Gastroesophageal sphincter (tissue), 4 donors: ENCODE measurements around the gene CHRNA3. TPM values are rescaled to one million over a fixed set of nuclear protein-coding genes. Genes with fewer than 3 reads are reported as not detected.
A peak's percentile ranks its signal among the peaks of the same experiment; 100 is the strongest.

Source experiments
- ATAC-seq: fragments of 150-250 bp; one replicate; pipeline ENCODE4 v1.9.1; 2016; ENCODE audit warnings: mild to moderate bottlenecking, moderate library complexity
- H3K27ac ChIP-seq, 4 donors: fragments of 200-600 bp; sonication (generic) in 3 of 4; 1 replicate in 3 of 4; 2 replicates in 1 of 4; pipeline ENCODE4 v1.5.1; 2016 to 2019
- H3K27me3 ChIP-seq: fragments of 200-600 bp; sonication (generic); one replicate; pipeline ENCODE4 v1.5.1; 2019
- H3K36me3 ChIP-seq, 2 donors: fragments of 200-600 bp; sonication (generic); one replicate each; pipeline ENCODE4 v1.5.1; 2019; ENCODE audit warnings: control low read depth in 1 of 2
- H3K4me1 ChIP-seq, 3 donors: fragments of 200-600 bp; sonication (generic); 1 replicate in 2 of 3; 2 replicates in 1 of 3; pipeline ENCODE4 v1.5.1; 2016 to 2019; ENCODE audit warnings: control low read depth in 2 of 3
- H3K4me3 ChIP-seq, 2 donors: fragments of 200-600 bp; sonication (generic); one replicate each; pipeline ENCODE4 v1.5.1; 2019; ENCODE audit warnings: mild to moderate bottlenecking in 1 of 2, moderate library complexity in 1 of 2
- H3K9me3 ChIP-seq, 3 donors: fragments of 200-600 bp; sonication (generic); one replicate each; pipeline ENCODE4 v1.5.1; 2017 to 2019; ENCODE audit warnings: control low read depth in 2 of 3
- EP300 ChIP-seq: sonication (generic); formaldehyde crosslinking; IDR thresholded peaks from one replicate; pipeline ENCODE4 v1.6.1; 2017; ENCODE audit warnings: antibody characterized with exemption, mild to moderate bottlenecking
- POLR2A ChIP-seq, 2 donors: fragments of 450-650 bp; IDR thresholded peaks; one replicate each; pipeline ENCODE4 v1.6.1; 2017; ENCODE audit warnings: antibody characterized with exemption in 2 of 2, mild to moderate bottlenecking in 2 of 2, moderate library complexity in 1 of 2
- POLR2AphosphoS5 ChIP-seq: sonication (generic); formaldehyde crosslinking; IDR thresholded peaks from one replicate; pipeline ENCODE4 v1.6.1; 2017; ENCODE audit warnings: antibody characterized with exemption
- WGBS, 2 donors: methylation state at CpG; one replicate each; pipeline ENCODE4 v1.1.5; 2018; ENCODE audit warnings: low coverage in 1 of 2; 5-methylcytosine and 5-hydroxymethylcytosine counted together
- total RNA-seq, 4 donors: library from RNA; depleted of rRNA; stranded (reverse); fragments of >200 nt; gene quantifications; one replicate each; pipeline ENCODE4 v1.1.0, GENCODE V29; 2016
- TF ChIP-seq, protein P1 (sequence below), 4 experiments: fragments of 200-600 bp in 2 of 4; fragments of 450-650 bp in 2 of 4; sonication (generic) in 1 of 4; IDR thresholded peaks; one replicate each; pipeline ENCODE4 v1.5.1; 2017 to 2019; ENCODE audit warnings: antibody characterized with exemption in 4 of 4, mild to moderate bottlenecking in 2 of 4, moderate library complexity in 2 of 4

Gene CHRNA3
- total RNA-seq, 4 donors from 2014 or later, result 1.1 to 3.1 (median 1.1) TPM; not detected in 1

DNA sequence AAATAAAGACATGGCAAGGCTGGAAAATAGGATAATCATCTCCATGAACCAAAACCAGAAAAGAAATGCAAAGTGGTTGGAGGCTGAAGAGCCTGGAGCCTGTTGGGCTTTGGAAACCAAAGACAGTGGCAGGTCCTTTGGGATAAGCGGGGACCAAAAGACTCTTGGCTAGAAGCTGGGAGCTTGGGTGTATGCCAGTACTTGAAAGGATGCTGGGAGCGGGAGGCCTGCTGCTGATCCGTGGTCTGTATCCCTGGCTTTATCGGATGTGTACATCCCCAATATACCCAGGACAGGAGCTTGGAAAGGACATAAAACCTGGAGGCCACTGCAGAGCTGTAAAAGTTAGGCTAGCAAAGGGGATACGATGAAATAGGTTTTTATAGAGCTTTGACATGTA, 21.5 kb upstream of the CHRNA3 start:
- no peak for ATAC-seq

DNA sequence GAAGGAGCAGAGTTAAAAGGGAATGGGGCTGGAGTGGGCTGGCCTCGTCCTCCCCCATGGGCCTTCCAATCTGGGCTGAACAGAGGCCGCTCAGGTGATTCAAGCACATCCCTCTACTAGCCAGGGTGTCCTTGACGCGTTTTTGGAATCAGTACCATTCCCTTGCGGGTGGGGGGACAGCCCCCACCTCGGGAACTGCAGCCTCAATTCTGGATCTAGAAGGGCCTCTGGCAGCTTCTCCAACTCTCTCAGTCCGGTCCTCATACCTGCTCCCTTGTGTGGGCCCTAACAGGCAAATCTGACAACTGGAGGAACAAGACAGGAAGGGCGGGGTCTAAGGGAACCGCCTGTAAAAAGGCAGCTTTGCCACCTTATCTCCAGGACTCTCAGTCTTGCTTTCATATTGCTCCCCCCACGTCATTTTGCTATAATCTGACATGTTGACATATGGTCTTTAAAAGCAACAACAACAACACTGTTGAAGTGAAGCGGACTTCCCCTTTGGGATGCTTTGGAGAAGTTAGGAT, 21.0 kb upstream of the CHRNA3 start:
- peaks cover 0 to 14% (median 8%) of the 10 kb centered on the region in 3 donors for H3K4me1 ChIP-seq
- ATAC-seq, result no peak
- no peak for TF ChIP-seq EP300
- no peak for TF ChIP-seq POLR2A (IDR thresholded peaks at IDR 0.05)
- no peak for TF ChIP-seq POLR2AphosphoS5
- TF ChIP-seq, protein P1, sequence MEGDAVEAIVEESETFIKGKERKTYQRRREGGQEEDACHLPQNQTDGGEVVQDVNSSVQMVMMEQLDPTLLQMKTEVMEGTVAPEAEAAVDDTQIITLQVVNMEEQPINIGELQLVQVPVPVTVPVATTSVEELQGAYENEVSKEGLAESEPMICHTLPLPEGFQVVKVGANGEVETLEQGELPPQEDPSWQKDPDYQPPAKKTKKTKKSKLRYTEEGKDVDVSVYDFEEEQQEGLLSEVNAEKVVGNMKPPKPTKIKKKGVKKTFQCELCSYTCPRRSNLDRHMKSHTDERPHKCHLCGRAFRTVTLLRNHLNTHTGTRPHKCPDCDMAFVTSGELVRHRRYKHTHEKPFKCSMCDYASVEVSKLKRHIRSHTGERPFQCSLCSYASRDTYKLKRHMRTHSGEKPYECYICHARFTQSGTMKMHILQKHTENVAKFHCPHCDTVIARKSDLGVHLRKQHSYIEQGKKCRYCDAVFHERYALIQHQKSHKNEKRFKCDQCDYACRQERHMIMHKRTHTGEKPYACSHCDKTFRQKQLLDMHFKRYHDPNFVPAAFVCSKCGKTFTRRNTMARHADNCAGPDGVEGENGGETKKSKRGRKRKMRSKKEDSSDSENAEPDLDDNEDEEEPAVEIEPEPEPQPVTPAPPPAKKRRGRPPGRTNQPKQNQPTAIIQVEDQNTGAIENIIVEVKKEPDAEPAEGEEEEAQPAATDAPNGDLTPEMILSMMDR (IDR thresholded peaks at IDR 0.05), result no peak
- H3K36me3 ChIP-seq, result no peaks in the 10 kb centered on the region
- peaks cover 23% of the 10 kb centered on the region for H3K27me3 ChIP-seq
- H3K4me3 ChIP-seq, result no peak overlapping the region
- 73 to 89% methylated on average over 3 to 6 of the region's 11 CpGs for WGBS, 2 donors
- no peak overlapping the region for H3K27ac ChIP-seq
- H3K9me3 ChIP-seq, result no peaks in the 10 kb centered on the region

More for the DNA sequence above, 21.5 kb upstream of the CHRNA3 start:
- H3K9me3 ChIP-seq, result no peaks in the 10 kb centered on the region
- no peak overlapping the region for H3K4me3 ChIP-seq
- no peak overlapping the region for H3K27ac ChIP-seq
- no peak for TF ChIP-seq POLR2AphosphoS5
- peaks cover 23% of the 10 kb centered on the region for H3K27me3 ChIP-seq
- peaks cover 0 to 14% (median 8%) of the 10 kb centered on the region in 3 donors for H3K4me1 ChIP-seq
- 69 to 78% methylated on average over 4 to 5 of the region's 5 CpGs for WGBS, 2 donors
- H3K36me3 ChIP-seq, result no peaks in the 10 kb centered on the region

DNA sequence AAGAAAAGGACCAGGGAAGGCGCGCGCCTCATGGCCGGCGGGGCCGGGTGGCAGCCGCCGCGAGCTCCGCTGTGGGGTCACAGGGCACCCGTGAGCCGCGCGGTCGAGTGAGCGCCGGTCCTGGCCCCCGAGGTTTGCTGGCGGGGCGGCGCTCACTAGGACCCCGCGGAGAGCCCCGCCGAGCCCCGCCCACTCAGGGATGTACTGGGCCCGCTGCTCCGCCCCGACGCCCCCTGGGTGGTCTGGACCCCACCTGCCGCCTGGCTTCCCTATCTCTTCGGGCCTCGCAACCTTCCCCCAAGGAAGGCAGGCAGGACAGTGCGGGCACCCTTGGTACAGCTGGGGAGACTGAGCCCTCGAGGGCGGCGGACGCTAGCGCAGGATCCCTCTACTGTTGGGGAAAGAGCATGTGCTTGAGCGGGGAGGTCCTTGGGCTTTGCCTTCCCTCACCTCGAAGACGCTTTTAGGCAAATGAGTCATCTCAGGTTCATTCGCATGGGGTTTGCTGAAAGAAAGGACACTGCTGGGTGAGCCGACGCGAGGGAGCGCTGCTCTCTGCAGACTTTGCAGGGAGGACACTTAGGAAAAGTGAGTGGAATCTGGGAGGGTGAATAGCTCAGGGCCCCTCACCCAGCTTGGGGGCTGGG, 20.4 kb upstream of the CHRNA3 start, which contains the start of gene CHRNB4:
TSS of gene CHRNB4 (minus strand) at position 109 of the 647 bp plus-strand sequence. CDS start at position 32, 77 bp downstream.
- TF ChIP-seq POLR2AphosphoS5 (no peak), POLR2A (IDR thresholded peaks at IDR 0.05) (no peak), EP300 (no peak)
- TF ChIP-seq, protein P1 (IDR thresholded peaks at IDR 0.05), result no peak
- no peak for ATAC-seq
- no peak within 1 kb of the TSS for H3K27ac ChIP-seq
- peak within 1 kb of the TSS; percentile 11 to 52 for H3K4me3 ChIP-seq
- H3K4me1 ChIP-seq, result peaks cover 0 to 14% (median 8%) of the 10 kb centered on the region in 3 donors
- no peaks in the 10 kb centered on the region for H3K9me3 ChIP-seq
- H3K36me3 ChIP-seq, result no peaks in the 10 kb centered on the region
- H3K27me3 ChIP-seq, result peaks cover 23% of the 10 kb centered on the region
- 21 to 67% methylated on average over 1 to 14 of the region's 47 CpGs for WGBS, 2 donors

DNA sequence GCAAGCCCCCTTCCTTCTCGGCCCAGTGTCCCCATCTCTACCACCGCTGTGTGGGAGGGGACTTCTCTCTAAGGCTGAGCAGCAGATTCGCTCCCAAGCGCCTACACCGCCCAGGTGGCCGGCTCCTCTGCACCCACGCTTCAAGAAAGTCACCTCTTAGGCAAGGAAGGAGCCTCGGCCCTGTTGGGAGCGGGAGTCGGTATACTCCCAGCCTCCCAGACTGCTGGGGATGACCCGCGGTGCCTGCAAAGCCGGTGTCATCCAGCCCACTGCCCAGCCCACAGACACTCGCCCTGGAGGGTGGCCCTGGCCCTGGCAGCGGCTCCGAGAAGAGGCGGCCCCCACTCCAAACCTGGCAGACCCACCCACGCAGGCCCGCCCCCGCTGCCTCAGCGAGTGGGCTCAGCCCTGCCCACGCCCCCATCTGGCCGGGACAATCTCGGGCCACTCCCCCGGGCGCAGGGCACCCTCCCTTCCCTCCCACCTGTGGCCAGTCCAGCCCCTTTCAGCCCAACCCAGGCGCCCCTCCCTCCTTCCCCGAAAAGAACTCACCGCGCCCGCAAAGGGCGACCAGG, 19.8 kb upstream of the CHRNA3 start:
- Histone ChIP-seq H3K9me3 (no peaks in the 10 kb centered on the region), H3K27me3 (peaks cover 23% of the 10 kb centered on the region), H3K4me3 (peak overlapping the region; percentile 11 to 52), H3K4me1 (peaks cover 0 to 14% (median 8%) of the 10 kb centered on the region in 3 donors), H3K36me3 (no peaks in the 10 kb centered on the region), H3K27ac (no peak overlapping the region)
- ATAC-seq, result no peak
- TF ChIP-seq, protein P1 (IDR thresholded peaks at IDR 0.05), result no peak
- TF ChIP-seq POLR2AphosphoS5, result no peak
- TF ChIP-seq EP300, result no peak
- TF ChIP-seq POLR2A (IDR thresholded peaks at IDR 0.05), result no peak
- WGBS, 2 donors, result no CpG with 5 or more reads among the region's 32 CpGs

DNA sequence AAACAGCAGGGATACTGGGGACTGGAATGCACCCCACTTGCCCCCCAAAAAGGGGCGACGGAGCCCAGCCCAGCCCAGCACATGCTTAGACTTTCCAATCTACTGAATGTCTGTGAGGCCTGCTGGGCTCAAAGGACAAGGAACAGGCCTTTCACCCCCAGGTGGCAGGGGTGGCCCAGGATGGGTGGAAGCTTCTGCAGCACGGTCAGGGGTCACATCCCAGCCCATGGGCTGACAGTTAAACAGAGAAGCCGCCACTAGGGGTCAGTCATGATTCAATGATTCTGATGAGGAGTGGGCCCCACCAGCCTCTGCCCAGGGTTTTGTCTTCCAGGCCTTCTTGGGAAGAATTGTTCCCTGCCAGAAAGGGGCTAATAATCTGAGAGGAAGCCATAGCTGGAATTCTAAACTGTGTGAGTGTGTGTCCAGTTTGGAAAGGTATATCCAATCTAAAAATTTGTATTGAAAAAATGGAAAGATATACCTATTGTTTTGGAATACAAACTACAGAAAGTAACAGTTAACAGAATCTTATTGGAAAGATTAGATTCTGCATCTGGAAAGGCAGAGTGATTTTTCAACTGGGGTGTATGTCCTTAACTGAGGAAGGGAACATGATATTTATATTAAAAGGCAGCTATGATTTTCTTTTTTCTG, 18.0 kb upstream of the CHRNA3 start:
- no CpG with 5 or more reads among the region's 4 CpGs for WGBS, 2 donors
- Histone ChIP-seq H3K36me3 (no peaks in the 10 kb centered on the region), H3K9me3 (peaks cover 0 to 6% (median 0%) of the 10 kb centered on the region in 3 donors), H3K27me3 (peaks cover 23% of the 10 kb centered on the region), H3K27ac (no peak overlapping the region), H3K4me3 (no peak overlapping the region), H3K4me1 (peaks cover 0 to 14% (median 8%) of the 10 kb centered on the region in 3 donors)
- no peak for ATAC-seq
- TF ChIP-seq, protein P1 (IDR thresholded peaks at IDR 0.05), result peak in 3 of 4 experiments; percentile 25 to 62 (median 46)
- TF ChIP-seq EP300 (no peak), POLR2AphosphoS5 (no peak)
